HG02981 (cell line): ENCODE results near the gene RPS2.
"Not testable (repeated sequence)": the region's sequence is repeated elsewhere in the genome, so short reads cannot be mapped to it uniquely, and the experiment has no call there.

Experiments
- ATAC-seq: cut with Tn5 transposase; IDR thresholded peaks from one replicate; pipeline ENCODE4 v1.9.1; 2021; ENCODE audit warnings: mild to moderate bottlenecking, moderate library complexity; ENCODE audit not compliant: unreplicated experiment

Gene RPS2

DNA sequence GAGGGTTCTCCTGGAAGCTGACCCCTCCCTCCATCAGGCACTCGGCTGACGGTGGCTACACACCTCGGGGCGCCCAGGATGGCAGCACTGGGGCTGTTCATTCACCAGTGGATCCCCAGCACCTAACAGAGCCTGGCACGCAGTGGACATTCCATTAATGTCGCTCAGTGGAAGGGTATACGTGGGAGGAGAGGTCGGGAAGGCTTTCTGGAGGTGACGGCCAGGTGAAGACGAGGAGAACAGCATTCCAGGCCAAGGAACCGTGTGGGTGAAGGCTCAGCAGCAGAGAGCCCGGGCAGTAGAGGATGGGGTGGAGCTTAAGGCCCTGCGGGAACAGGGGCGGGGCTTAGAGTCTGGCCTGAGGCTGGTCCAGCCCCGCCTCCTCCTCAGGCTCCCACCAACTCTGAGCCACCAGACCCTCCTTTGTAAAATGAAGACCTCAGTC, 43.9 kb downstream of the RPS2 start:
- ATAC-seq = no peak

- not testable (repeated sequence) for ATAC-seq
Measured at GRCh38 chr16:1920122-1920521, 44.5 kb downstream of the RPS2 start.

GRCh38 chr16:1919327-1919998, 45.2 kb downstream of the RPS2 start:
- ATAC-seq = no peak

- no peak for ATAC-seq
Measured at GRCh38 chr16:1918351-1919326, 46.0 kb downstream of the RPS2 start, which contains the start of gene HS3ST6. HS3ST6 (minus strand) TSS chr16:1918415; CDS start chr16:1918323, 92 bp downstream.

DNA sequence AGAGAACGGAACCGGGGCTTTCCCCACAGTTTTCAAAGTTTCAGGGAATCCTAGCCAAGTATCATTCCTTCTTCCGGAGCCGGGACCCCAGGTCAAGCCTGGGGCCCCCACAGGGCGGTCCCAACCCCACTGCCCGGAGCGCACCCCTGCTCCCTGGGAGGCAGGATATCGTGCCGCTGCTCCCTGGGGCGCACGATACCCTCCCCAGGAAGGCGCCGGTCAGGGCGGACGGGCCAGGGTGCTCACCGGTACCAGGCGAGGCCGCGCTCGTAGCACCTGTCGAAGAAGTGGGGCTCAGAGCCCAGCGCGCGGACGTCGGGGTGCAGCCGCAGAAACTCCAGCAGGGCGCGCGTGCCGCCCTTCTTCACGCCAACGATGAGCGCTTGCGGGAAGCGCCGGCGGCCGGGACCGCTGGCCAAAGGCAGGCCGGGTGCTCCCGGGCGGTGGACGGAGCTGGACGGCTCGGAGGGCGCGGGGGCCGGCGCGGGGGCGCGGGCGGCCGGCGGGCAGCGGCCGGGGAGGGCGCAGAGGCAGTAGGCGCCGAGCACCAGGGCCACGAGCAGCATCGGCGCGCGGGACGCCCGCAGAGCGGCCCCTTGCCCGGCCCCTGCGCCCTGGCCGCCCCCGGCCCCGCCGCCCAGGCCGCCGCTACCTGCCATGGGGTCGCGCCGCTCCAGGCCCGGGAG, 46.8 kb downstream of the RPS2 start:
- ATAC-seq = no peak

GRCh38 chr16:1917056-1917664, 47.5 kb downstream of the RPS2 start:
- ATAC-seq = no peak

- no peak for ATAC-seq
Measured at GRCh38 chr16:1916640-1916990, 48.0 kb downstream of the RPS2 start.

DNA sequence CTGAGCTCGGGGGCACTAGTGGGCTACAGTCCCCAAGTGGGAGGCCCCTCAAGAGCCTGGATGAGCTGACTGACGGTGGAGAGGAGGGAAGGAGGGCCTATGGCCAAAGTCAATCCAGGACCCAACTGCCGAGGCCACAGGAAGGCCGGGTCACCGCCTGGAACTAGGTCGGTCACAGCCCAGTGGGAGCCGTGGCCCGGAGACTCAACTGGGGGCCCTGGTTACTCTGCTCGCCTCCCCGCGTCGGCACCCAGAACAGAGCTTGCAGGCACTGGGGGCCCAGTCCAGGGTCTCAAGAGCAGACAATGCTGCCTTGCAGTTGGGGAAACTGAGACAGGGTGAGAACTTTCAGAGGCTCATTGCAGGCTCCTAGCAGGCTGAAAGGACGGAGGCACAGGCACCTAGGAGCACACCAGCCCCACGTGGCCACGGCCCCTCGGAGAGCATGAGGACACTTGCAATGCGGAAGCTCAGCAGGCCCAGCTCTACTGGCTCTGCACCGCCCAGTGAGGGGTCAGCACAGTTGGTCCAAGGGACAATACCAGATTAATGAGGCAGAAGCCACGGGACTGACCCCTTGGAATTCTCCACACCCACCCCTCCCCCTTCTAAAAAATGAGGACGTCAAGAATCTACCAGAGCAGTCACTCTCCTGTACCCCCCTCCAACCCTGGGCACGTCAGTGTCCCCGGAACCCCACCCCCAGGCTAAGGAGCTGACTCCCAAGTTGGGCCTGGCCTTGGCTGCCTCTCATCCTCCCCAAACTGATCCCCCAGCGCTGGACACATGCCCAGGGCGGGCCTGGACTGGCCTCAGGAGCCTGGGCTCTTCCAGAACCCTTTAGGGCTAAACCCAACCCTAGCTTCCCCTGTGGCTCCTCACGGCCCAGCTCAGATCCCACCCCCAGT, 48.6 kb downstream of the RPS2 start:
- no peak for ATAC-seq

GRCh38 chr16:1914988-1915387, 49.6 kb downstream of the RPS2 start:
- ATAC-seq = no peak

DNA sequence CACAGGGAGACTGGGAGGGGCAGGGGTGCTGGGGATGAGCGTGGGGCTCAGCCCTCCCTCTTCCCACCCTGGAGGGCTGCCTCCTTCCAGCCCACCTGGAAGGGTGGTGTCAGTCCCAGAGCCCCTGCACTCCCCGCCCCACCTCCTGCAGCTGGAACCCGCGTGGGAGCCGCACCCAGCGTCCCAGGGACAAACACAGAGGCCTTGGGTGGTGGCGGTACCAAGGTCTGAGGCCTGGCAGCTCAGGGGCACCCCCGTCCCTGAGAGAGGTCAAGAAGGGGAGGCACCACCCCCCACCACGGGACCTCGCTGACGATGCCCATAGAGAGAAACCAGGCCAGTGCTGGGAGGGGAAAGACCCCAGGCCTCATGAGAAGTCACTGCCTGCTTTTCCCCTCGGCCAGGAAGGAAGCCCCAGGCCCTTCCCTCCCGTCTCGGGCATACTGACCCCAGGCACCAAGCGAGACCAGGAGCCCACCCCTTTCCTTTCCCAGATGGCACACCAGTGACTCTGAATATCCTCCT, 50.5 kb downstream of the RPS2 start:
- ATAC-seq = no peak

GRCh38 chr16:1913327-1914083, 51.1 kb downstream of the RPS2 start:
- ATAC-seq = no peak

GRCh38 chr16:1912215-1912543, 52.4 kb downstream of the RPS2 start:
- no peak for ATAC-seq
